ENCODE data around the gene CD226. TPM values are rescaled to one million over a fixed set of nuclear protein-coding genes. Genes with fewer than 3 reads are reported as not detected.

Gene CD226
- total RNA-seq, 1 experiment from 2014 or later, result 3.4 TPM

GRCh38 chr18:69968039-69968438 lies 20.4 kb upstream of the CD226 start:
- H3K4me1 Mint-ChIP-seq (ENCODE audit: insufficient read depth, unreplicated experiment), result no peaks in the 10 kb centered on the region
- no peak for TF ChIP-seq CTCF (IDR thresholded peaks at IDR 0.05; ENCODE audit: unreplicated experiment)
- BruUV-seq (replicated peaks), result no TSS peak
- ChIA-PET CTCF (interaction anchor here (0.6 kb wide), 1 partner anchor 35 kb away, joined by 3 read pairs; no protein-coding TSS in a partner anchor), POLR2A (no interaction called here)
- no peaks in the 10 kb centered on the region for H3K36me3 Mint-ChIP-seq (ENCODE audit: insufficient read depth, unreplicated experiment)
- no peak for DNase-seq (ENCODE audit: unreplicated experiment)
- no peaks in the 10 kb centered on the region for H3K27me3 Mint-ChIP-seq (ENCODE audit: insufficient read depth, unreplicated experiment)
- no peak overlapping the region for H3K27ac Mint-ChIP-seq (ENCODE audit: low read depth, unreplicated experiment)
- no peak overlapping the region for H3K4me3 Mint-ChIP-seq (ENCODE audit: unreplicated experiment)
- intact Hi-C loops (cut with micrococcal nuclease), result no loop called here
- no peaks in the 10 kb centered on the region for H3K9me3 Mint-ChIP-seq (ENCODE audit: unreplicated experiment)

- POLR2A ChIA-PET, result no interaction called here
- no peak for TF ChIP-seq CTCF (IDR thresholded peaks at IDR 0.05; ENCODE audit: unreplicated experiment)
Measured at GRCh38 chr18:69963196-69963595, 15.5 kb upstream of the CD226 start.

DNA sequence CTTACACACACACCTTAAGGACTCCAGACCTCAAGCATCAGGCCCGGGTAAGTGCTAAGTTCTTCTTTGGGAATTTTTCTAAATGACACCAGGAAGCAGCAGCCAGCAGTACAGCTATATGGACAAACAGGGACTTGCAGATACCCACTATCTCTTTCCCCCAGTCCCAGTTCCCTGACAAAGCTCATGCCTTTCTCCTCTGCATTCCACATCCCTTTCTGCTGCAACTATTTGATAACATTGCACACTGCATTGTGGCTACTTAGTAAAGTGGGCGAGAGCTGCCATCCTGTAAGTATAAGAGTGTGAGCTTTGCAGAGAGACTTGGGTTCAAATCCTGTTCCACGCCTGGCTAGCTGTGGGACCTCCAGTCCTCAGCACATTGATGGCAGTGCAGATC lies 14.0 kb upstream of the CD226 start:
- BruUV-seq (replicated peaks), result no TSS peak
- Mint-ChIP-seq H3K36me3 (ENCODE audit: insufficient read depth, unreplicated experiment) (no peaks in the 10 kb centered on the region), H3K9me3 (ENCODE audit: unreplicated experiment) (no peaks in the 10 kb centered on the region), H3K27me3 (ENCODE audit: insufficient read depth, unreplicated experiment) (no peaks in the 10 kb centered on the region), H3K27ac (ENCODE audit: low read depth, unreplicated experiment) (no peak overlapping the region), H3K4me3 (ENCODE audit: unreplicated experiment) (no peak overlapping the region), H3K4me1 (ENCODE audit: insufficient read depth, unreplicated experiment) (no peaks in the 10 kb centered on the region)
- ChIA-PET POLR2A (no interaction called here), CTCF (interaction anchor here (0.7 kb wide), 1 partner anchor 10 kb away, joined by 4 read pairs; no protein-coding TSS in a partner anchor)
- intact Hi-C loops (cut with micrococcal nuclease), result no loop called here
- no peak for DNase-seq (ENCODE audit: unreplicated experiment)
- TF ChIP-seq CTCF (IDR thresholded peaks at IDR 0.05; ENCODE audit: unreplicated experiment), result no peak

More at GRCh38 chr18:69963196-69963595, 15.5 kb upstream of the CD226 start:
- intact Hi-C loops (cut with micrococcal nuclease), result no loop called here
- DNase-seq (ENCODE audit: unreplicated experiment), result no peak
- CTCF ChIA-PET, result no interaction called here
- H3K4me3 Mint-ChIP-seq (ENCODE audit: unreplicated experiment), result no peak overlapping the region
- H3K4me1 Mint-ChIP-seq (ENCODE audit: insufficient read depth, unreplicated experiment), result no peaks in the 10 kb centered on the region
- no peaks in the 10 kb centered on the region for H3K9me3 Mint-ChIP-seq (ENCODE audit: unreplicated experiment)
- no peaks in the 10 kb centered on the region for H3K27me3 Mint-ChIP-seq (ENCODE audit: insufficient read depth, unreplicated experiment)
- BruUV-seq (replicated peaks), result no TSS peak
- H3K36me3 Mint-ChIP-seq (ENCODE audit: insufficient read depth, unreplicated experiment), result no peaks in the 10 kb centered on the region
- H3K27ac Mint-ChIP-seq (ENCODE audit: low read depth, unreplicated experiment), result no peak overlapping the region

GRCh38 chr18:69958422-69958821 lies 10.7 kb upstream of the CD226 start:
- DNase-seq (ENCODE audit: unreplicated experiment), result no peak
- Mint-ChIP-seq H3K27me3 (ENCODE audit: insufficient read depth, unreplicated experiment) (no peaks in the 10 kb centered on the region), H3K36me3 (ENCODE audit: insufficient read depth, unreplicated experiment) (peaks cover 6% of the 10 kb centered on the region), H3K27ac (ENCODE audit: low read depth, unreplicated experiment) (no peak overlapping the region), H3K9me3 (ENCODE audit: unreplicated experiment) (no peaks in the 10 kb centered on the region), H3K4me1 (ENCODE audit: insufficient read depth, unreplicated experiment) (no peaks in the 10 kb centered on the region), H3K4me3 (ENCODE audit: unreplicated experiment) (no peak overlapping the region)
- POLR2A ChIA-PET, result no interaction called here
- no peak for TF ChIP-seq CTCF (IDR thresholded peaks at IDR 0.05; ENCODE audit: unreplicated experiment)
- BruUV-seq (replicated peaks), result no TSS peak
- intact Hi-C loops (cut with micrococcal nuclease), result no loop called here
- CTCF ChIA-PET, result no interaction called here
